Transverse colon (tissue), 4 donors: ENCODE results near the gene GSTP1. TPM values are rescaled to one million over a fixed set of nuclear protein-coding genes. Genes with fewer than 3 reads are reported as not detected.
A peak's percentile ranks its signal among the peaks of the same experiment; 100 is the strongest.
"Not testable (repeated sequence)": the region's sequence is repeated elsewhere in the genome, so short reads cannot be mapped to it uniquely, and the experiment has no call there.

Source experiments
- DNase-seq: peaks from one replicate; pipeline ENCODE4 v3.0.0-alpha.2; 2019
- H3K27ac ChIP-seq, 4 donors: fragments of 200-600 bp; sonication (generic); 2 replicates each; pipeline ENCODE4 v1.5.1; 2016 to 2018; ENCODE audit warnings: inconsistent platforms in 4 of 4
- H3K27me3 ChIP-seq: fragments of 200-600 bp; sonication (generic); 2 replicates; pipeline ENCODE4 v1.5.1; 2017; ENCODE audit warnings: inconsistent platforms
- H3K36me3 ChIP-seq, 4 donors: fragments of 200-600 bp; sonication (generic); 2 replicates each; pipeline ENCODE4 v1.5.1; 2017 to 2019; ENCODE audit warnings: inconsistent platforms in 4 of 4
- H3K4me1 ChIP-seq, 4 donors: fragments of 200-600 bp; sonication (generic); 2 replicates each; pipeline ENCODE4 v1.5.1; 2017 to 2020; ENCODE audit warnings: inconsistent platforms in 4 of 4
- H3K4me3 ChIP-seq, 4 donors: fragments of 200-600 bp; sonication (generic); 1 replicate in 1 of 4; 2 replicates in 3 of 4; pipeline versions ENCODE4 v1.5.1 to v1.6.1; 2017 to 2019; ENCODE audit warnings: inconsistent platforms in 4 of 4
- H3K9me3 ChIP-seq, 2 donors: fragments of 200-600 bp; sonication (generic); 2 replicates each; pipeline ENCODE4 v1.5.1; 2017 to 2019; ENCODE audit warnings: inconsistent platforms in 2 of 2
- EP300 ChIP-seq: sonication (generic); formaldehyde crosslinking; IDR thresholded peaks from one replicate; pipeline ENCODE4 v1.6.1; 2017; ENCODE audit warnings: antibody characterized with exemption, low read depth
- POLR2A ChIP-seq: fragments of 450-650 bp; IDR thresholded peaks from one replicate; pipeline ENCODE4 v1.6.1; 2016; ENCODE audit warnings: antibody characterized with exemption, mild to moderate bottlenecking, moderate library complexity
- POLR2AphosphoS5 ChIP-seq, 3 donors: sonication (generic); formaldehyde crosslinking; IDR thresholded peaks; one replicate each; pipeline ENCODE4 v1.6.1; 2016; ENCODE audit warnings: antibody characterized with exemption in 3 of 3
- WGBS, 2 donors: methylation state at CpG; one replicate each; pipeline ENCODE4 v1.1.5; 2018; ENCODE audit warnings: low coverage in 1 of 2; 5-methylcytosine and 5-hydroxymethylcytosine counted together
- in situ Hi-C, 4 donors: fragments of 200-750 bp; cut with MboI; loops; one replicate each; pipeline versions ENCODE4 v1.15.0 to v1.15.1; 2017; ENCODE audit warnings: low sequenced_read_pairs in 3 of 4, low pct_ligation_motif_present in 1 of 4, low pct_unique_long_range_greater_than_20kb in 1 of 4
- intact Hi-C: fragments of 100-400 bp; cut with DNase I; formaldehyde crosslinking; loops from one replicate; pipeline ENCODE4 v1.15.1; 2023; ENCODE audit warnings: low total_unique reads
- total RNA-seq, 4 donors: library from RNA; depleted of rRNA; stranded (reverse); fragments of >200 nt; gene quantifications; one replicate each; pipeline ENCODE4 v1.1.0, GENCODE V29; 2016
- TF ChIP-seq, protein P1 (sequence below), 5 experiments: fragments of 200-600 bp in 3 of 5; fragments of 450-650 bp in 2 of 5; sonication (generic) in 3 of 5; IDR thresholded peaks; 1 replicate in 2 of 5; 2 replicates in 3 of 5; pipeline ENCODE4 v1.5.1; 2016 to 2017; ENCODE audit warnings: antibody characterized with exemption in 5 of 5, inconsistent platforms in 3 of 5, mild to moderate bottlenecking in 2 of 5, moderate library complexity in 1 of 5

Gene GSTP1
- total RNA-seq, 4 donors from 2014 or later, result 166 to 578 (median 537) TPM

DNA sequence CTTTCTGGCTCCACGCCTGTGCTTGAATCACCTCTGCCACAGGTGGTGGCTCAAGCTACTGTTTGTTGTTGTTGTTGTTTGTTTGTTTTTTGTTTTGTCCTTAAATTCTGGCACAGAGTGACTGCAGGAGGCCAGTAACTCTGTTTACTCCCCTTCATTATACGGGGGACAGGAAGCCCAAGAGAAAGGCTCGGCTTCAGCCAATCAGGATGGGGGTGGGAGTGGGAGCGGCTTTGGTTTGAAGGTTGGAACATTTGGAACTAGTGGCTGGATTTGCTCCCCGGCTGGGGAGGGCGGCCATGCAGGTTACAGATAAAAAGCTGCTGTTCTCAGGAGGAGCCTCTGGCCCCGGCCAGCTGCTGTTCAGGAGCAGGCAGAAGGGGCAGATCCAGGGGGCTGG, 40.6 kb upstream of the GSTP1 start:
- intact Hi-C loops (no loop called here), in situ Hi-C loops (no loop called here)
- H3K27me3 ChIP-seq, result no peaks in the 10 kb centered on the region
- H3K4me3 ChIP-seq, result no peak overlapping the region
- peak overlapping the region in 3 of 4 donors; percentile 80 to 87 (median 80) for H3K27ac ChIP-seq
- H3K9me3 ChIP-seq, result no peaks in the 10 kb centered on the region
- TF ChIP-seq POLR2AphosphoS5 (IDR thresholded peaks at IDR 0.05) (no peak), POLR2A (no peak), EP300 (no peak)
- TF ChIP-seq, protein P1, sequence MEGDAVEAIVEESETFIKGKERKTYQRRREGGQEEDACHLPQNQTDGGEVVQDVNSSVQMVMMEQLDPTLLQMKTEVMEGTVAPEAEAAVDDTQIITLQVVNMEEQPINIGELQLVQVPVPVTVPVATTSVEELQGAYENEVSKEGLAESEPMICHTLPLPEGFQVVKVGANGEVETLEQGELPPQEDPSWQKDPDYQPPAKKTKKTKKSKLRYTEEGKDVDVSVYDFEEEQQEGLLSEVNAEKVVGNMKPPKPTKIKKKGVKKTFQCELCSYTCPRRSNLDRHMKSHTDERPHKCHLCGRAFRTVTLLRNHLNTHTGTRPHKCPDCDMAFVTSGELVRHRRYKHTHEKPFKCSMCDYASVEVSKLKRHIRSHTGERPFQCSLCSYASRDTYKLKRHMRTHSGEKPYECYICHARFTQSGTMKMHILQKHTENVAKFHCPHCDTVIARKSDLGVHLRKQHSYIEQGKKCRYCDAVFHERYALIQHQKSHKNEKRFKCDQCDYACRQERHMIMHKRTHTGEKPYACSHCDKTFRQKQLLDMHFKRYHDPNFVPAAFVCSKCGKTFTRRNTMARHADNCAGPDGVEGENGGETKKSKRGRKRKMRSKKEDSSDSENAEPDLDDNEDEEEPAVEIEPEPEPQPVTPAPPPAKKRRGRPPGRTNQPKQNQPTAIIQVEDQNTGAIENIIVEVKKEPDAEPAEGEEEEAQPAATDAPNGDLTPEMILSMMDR (IDR thresholded peaks at IDR 0.05), result no peak
- H3K4me1 ChIP-seq, result peaks cover 9 to 29% (median 17%) of the 10 kb centered on the region in 4 donors
- no peaks in the 10 kb centered on the region for H3K36me3 ChIP-seq
- WGBS, 2 donors, result 58 to 80% methylated on average over 2 to 6 of the region's 7 CpGs
- no peak for DNase-seq

DNA sequence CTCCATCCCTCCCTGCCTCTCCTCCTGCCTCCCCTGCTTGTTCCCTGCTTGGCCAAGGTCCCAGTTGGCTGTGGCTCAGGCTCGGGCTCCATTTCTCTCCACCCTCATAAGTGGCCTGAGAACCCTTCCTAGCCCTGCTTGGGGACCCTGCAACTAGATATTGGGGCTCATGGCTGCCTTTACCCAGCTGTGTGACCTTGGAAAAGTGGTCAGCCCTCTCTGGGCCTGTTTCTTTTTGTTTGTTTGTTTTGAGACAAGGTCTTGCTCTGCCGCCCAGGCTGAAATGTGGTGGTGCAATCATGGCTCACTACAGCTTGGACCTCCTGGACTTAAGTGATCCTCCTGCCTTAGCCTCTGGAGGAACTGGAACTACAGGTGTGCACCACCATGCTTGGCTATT, 40.0 kb upstream of the GSTP1 start:
- H3K27ac ChIP-seq, result peak overlapping the region; percentile 80 to 87 (median 82)
- no peaks in the 10 kb centered on the region for H3K9me3 ChIP-seq
- TF ChIP-seq EP300 (no peak), POLR2AphosphoS5 (IDR thresholded peaks at IDR 0.05) (no peak), POLR2A (no peak)
- TF ChIP-seq, protein P1 (IDR thresholded peaks at IDR 0.05), result no peak
- intact Hi-C loops, result no loop called here
- 64% methylated on average over 2 of the region's 2 CpGs; no CpG with 5 or more reads in 1 of the 2 donors for WGBS, 2 donors
- H3K4me1 ChIP-seq, result peaks cover 9 to 29% (median 17%) of the 10 kb centered on the region in 4 donors
- in situ Hi-C loops, result no loop called here
- no peaks in the 10 kb centered on the region for H3K36me3 ChIP-seq
- no peak overlapping the region for H3K4me3 ChIP-seq
- H3K27me3 ChIP-seq, result no peaks in the 10 kb centered on the region
- DNase-seq, result no peak

DNA sequence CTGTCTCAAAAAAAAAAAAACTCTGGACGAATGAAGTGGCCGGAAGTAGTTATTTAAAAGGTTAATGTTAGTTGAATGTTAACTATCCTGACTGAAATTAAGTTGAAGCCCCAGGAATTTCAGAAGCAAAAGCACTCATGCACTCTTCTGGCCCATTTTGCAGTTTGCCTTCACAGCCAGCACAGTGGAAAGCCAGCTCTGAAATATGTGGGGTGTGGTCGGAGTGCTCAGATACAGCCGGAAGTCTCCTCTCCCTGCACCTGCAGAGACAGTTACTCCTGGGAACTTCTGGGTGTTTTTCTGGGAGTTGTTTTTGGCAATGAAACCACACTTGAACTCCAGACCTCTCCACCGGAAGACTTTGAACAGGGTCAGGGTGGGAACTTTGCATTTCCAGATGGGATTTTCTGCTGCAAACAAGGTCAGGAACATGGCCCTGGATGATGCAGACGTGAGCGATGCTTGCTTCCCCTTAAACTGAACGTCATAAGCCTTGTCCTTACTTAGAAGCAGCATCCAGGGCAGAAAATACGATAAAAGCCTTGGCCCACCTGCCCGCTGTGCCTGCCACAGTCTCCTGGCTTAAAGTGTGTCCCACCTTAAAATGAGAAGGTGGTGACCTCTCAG, 38.9 kb upstream of the GSTP1 start:
- peak overlapping the region; percentile 80 to 87 (median 82) for H3K27ac ChIP-seq
- H3K36me3 ChIP-seq, result no peaks in the 10 kb centered on the region
- intact Hi-C loops, result no loop called here
- no peak overlapping the region for H3K4me3 ChIP-seq
- no peaks in the 10 kb centered on the region for H3K27me3 ChIP-seq
- in situ Hi-C loops, result no loop called here
- 40 to 44% methylated on average over 1 to 10 of the region's 10 CpGs for WGBS, 2 donors
- peaks cover 9 to 25% (median 17%) of the 10 kb centered on the region in 4 donors for H3K4me1 ChIP-seq
- DNase-seq, result peak; percentile 64
- no peaks in the 10 kb centered on the region for H3K9me3 ChIP-seq
- TF ChIP-seq POLR2AphosphoS5 (IDR thresholded peaks at IDR 0.05) (peak in 2 of 3 donors; percentile 6 to 41), EP300 (no peak), POLR2A (no peak)
- TF ChIP-seq, protein P1 (IDR thresholded peaks at IDR 0.05), result no peak

DNA sequence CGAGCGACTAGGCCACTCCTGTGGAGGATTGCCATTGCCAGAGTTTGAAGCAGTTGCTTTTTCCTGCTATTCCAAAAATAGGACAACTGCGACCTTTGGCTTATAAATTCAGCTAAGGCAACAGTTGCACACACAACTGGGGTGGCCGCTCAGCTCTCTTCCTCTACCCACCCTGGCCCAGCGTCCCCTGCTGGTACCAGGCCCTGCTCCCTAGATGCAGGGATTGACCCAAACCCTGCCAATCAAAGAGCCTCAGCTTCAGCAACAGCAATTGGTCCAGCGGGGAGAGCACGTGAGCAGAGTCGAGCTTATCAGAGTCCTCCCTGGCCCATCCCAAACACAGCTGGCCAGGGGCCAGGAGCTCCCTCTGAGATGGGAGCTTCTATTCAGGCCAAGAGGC, 38.3 kb upstream of the GSTP1 start:
- H3K27ac ChIP-seq, result peak overlapping the region; percentile 80 to 87 (median 82)

DNA sequence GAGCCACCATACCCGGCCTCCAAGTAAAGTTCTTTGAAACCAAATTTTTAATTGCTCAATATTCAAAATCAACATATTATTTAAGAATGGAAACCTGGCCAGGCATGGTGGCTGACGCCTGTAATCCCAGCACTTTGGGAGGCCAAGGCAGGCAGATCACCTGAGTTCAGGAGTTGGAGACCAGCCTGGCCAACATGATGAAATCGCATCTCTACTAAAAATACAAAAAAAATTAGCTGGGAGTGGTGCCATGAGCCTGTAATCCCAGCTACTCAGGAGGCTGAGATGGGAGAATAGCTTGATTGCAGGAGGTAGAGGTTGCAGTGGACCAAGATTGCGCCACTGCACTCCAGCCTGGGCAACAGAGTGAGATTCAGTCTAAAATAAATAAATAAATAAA, 35.5 kb upstream of the GSTP1 start:
- DNase-seq, in situ Hi-C loops: not testable (repeated sequence)

More for the DNA sequence above, 38.3 kb upstream of the GSTP1 start:
- Histone ChIP-seq H3K4me3 (no peak overlapping the region), H3K4me1 (peaks cover 9 to 25% (median 17%) of the 10 kb centered on the region in 4 donors), H3K9me3 (no peaks in the 10 kb centered on the region), H3K27me3 (no peaks in the 10 kb centered on the region), H3K36me3 (no peaks in the 10 kb centered on the region)
- intact Hi-C loops (no loop called here), in situ Hi-C loops (no loop called here)
- peak; percentile 85 for DNase-seq
- 41% methylated on average over 8 of the region's 8 CpGs; no CpG with 5 or more reads in 1 of the 2 donors for WGBS, 2 donors
- TF ChIP-seq POLR2AphosphoS5 (IDR thresholded peaks at IDR 0.05) (no peak), EP300 (no peak), POLR2A (peak; percentile 22)
- TF ChIP-seq, protein P1 (IDR thresholded peaks at IDR 0.05), result peak in 3 of 5 experiments; percentile 25 to 53 (median 34)

More for the DNA sequence above, 35.5 kb upstream of the GSTP1 start:
- H3K4me3 ChIP-seq, intact Hi-C loops, H3K9me3 ChIP-seq, H3K36me3 ChIP-seq, H3K27ac ChIP-seq, H3K27me3 ChIP-seq: not testable (repeated sequence)
- H3K4me1 ChIP-seq, result peaks cover 4 to 18% (median 17%) of the 10 kb centered on the region in 4 donors
- 80 to 92% methylated on average over 1 to 4 of the region's 4 CpGs for WGBS, 2 donors
